ENCODE measurements around the gene CARMIL1.

CARMIL1 gene

DNA sequence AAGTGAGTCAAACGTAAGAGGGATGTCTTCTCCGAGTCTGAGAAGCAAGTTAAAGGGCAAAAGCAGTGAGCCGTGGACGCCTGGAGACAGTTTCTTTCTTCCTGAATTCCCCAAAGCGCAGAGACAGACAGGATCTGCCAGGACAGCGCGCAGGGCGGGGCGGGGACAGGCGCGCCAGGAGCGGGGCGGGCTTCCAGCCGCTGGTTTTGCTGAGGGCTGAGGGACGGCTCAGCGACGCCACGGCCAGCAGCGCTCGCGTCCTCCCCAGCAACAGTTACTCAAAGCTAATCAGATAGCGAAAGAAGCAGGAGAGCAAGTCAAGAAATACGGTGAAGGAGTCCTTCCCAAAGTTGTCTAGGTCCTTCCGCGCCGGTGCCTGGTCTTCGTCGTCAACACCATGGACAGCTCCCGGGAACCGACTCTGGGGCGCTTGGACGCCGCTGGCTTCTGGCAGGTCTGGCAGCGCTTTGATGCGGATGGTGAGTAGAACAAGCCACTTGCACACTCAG lies 372.9 kb downstream of the CARMIL1 start, which contains the start of gene SCGN:
Gene SCGN, plus strand, starts transcription at position 209 of the 509 bp plus-strand sequence. Its CDS starts 189 bp downstream, at position 398.
- no peaks in the 10 kb centered on the region for H3K36me3 Mint-ChIP-seq (ENCODE audit: low read depth)
- H3K27ac Mint-ChIP-seq = no peak within 1 kb of the TSS
- H3K4me1 Mint-ChIP-seq (ENCODE audit: low read depth) = no peaks in the 10 kb centered on the region
- peaks cover 63% of the 10 kb centered on the region for H3K27me3 Mint-ChIP-seq
- no peaks in the 10 kb centered on the region for H3K9me3 Mint-ChIP-seq
- no peak within 1 kb of the TSS for H3K4me3 Mint-ChIP-seq

DNA sequence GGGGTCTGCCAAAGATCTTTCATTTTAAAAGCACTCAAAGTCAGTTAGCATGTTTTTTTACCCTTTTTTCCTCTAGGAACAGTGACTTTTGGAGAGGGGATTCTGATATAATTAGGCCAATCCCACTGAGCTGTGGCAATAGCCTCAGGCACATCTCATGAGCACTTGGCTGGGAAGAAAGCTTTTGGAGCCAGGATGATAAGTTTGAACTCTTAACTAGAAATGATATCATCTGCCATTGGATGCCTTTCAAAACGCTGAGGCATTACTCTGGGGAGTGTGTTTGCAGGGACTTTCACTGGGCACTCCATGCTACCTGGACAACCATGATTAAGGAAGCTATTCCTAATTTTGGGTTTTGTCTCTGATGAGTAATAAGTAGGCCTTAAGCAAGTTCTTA lies 376.5 kb downstream of the CARMIL1 start:
- no peak overlapping the region for H3K4me3 Mint-ChIP-seq
- no peaks in the 10 kb centered on the region for H3K4me1 Mint-ChIP-seq (ENCODE audit: low read depth)
- peaks cover 58% of the 10 kb centered on the region for H3K27me3 Mint-ChIP-seq
- H3K27ac Mint-ChIP-seq = no peak overlapping the region
- no peaks in the 10 kb centered on the region for H3K36me3 Mint-ChIP-seq (ENCODE audit: low read depth)
- no peaks in the 10 kb centered on the region for H3K9me3 Mint-ChIP-seq

DNA sequence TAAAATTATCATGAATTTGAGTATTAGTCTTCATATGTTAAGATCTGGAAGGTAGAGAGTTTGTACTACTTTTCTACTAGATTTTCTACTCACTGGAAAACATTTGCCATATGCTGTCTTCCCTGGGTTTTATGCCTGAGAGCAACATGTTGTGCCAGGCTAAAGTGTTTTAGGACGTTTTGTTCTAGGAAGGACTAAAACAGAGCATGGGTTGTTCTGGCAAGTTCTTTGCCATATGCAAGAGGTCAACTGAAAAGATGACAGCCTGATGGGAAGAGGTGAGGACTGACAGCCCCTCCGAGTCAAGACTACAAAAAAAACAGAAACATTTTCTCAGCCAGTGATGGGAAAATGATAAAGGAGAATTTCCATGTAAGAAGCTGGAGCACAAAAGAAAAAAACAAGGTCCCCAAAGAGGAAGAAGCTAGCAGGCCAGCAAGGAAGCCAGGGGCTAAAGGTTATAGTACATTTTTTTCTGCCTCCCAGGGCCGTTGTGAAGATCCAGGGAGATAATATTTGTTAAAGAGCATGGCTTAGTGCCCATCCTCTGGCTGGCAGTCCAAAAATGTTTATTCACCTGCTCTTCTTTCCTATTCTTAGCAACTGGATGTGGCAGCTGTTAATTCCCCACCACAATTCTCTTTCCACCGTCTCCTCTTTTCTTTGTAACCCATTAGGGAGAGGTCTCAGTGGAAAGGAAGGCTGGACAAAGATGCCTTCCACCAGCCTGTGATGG lies 380.6 kb downstream of the CARMIL1 start:
- H3K36me3 Mint-ChIP-seq (ENCODE audit: low read depth) = no peaks in the 10 kb centered on the region
- H3K9me3 Mint-ChIP-seq = no peaks in the 10 kb centered on the region
- H3K4me1 Mint-ChIP-seq (ENCODE audit: low read depth) = no peaks in the 10 kb centered on the region
- peaks cover 56% of the 10 kb centered on the region for H3K27me3 Mint-ChIP-seq
- H3K4me3 Mint-ChIP-seq = no peak overlapping the region
- H3K27ac Mint-ChIP-seq = no peak overlapping the region

DNA sequence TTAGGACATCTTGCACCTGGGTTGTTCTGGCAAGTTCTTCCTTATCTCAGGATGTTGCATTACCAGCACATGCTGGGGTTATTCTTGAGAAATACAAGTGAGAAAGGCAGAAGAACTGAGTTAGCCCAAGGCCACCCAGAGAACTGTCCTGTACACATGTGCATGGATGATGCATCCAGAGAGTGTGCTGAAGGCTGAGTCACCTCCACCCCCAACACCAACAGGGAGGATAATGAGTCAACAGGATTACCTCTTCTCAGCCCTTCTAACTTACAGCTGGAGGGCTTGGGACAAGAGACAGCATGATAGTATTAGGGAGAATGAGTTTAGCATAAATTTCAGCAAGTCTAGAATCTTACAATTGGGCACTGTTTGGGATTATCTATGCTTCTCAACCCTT lies 381.3 kb downstream of the CARMIL1 start:
- Mint-ChIP-seq H3K9me3 (no peaks in the 10 kb centered on the region), H3K4me1 (ENCODE audit: low read depth) (no peaks in the 10 kb centered on the region), H3K4me3 (no peak overlapping the region), H3K27ac (no peak overlapping the region), H3K27me3 (peaks cover 53% of the 10 kb centered on the region), H3K36me3 (ENCODE audit: low read depth) (no peaks in the 10 kb centered on the region)

DNA sequence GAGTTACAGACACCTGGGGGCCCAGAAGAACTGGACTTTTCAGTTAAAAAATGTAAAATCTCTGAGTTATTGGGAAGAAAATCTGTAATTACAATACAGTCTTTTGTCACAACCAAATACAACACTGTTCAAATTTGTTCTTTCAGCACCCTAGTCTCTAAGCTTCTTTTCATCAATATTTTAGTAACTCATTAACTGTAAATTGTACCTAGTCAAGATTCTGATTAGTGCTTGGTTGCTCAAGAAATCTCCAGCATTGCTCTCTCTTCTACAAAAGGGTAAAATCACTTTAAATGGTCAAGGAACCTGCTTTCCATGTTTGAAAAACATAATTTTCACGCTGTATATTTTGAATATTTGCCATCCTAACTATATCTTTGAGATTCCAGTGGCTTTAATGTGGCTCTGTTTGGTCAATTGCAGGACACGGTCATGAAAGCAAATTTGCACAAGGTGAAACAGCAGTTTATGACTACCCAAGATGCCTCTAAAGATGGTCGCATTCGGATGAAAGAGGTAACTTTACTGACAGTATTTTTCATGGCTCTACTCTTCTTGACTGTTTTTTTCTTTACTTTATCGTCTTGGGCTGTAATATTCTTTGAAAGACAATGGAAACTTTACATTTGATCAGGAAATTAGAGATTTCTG lies 382.1 kb downstream of the CARMIL1 start:
- H3K36me3 Mint-ChIP-seq (ENCODE audit: low read depth) = no peaks in the 10 kb centered on the region
- no peak overlapping the region for H3K27ac Mint-ChIP-seq
- no peaks in the 10 kb centered on the region for H3K4me1 Mint-ChIP-seq (ENCODE audit: low read depth)
- no peaks in the 10 kb centered on the region for H3K9me3 Mint-ChIP-seq
- no peak overlapping the region for H3K4me3 Mint-ChIP-seq
- peaks cover 49% of the 10 kb centered on the region for H3K27me3 Mint-ChIP-seq

DNA sequence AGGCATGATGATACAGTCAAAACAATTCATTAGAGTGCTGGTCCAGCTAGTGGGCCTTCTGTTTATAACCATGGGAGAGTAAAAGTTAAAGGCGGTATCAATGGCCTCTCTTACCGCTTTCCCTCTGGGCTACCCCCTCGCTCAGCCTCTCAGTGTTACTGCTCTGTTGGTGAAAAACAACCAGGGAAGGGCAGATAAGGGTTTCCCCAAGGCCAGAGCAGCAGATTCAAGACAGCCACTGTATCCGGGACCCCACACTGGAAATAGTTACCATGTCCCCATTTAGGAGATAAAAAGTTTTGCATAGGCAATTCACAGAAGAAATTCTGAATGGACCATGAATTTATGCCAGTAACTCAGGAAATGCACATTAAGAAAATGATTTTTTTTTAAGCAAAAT lies 386.3 kb downstream of the CARMIL1 start:
- Mint-ChIP-seq H3K36me3 (ENCODE audit: low read depth) (no peaks in the 10 kb centered on the region), H3K4me1 (ENCODE audit: low read depth) (no peaks in the 10 kb centered on the region), H3K4me3 (no peak overlapping the region), H3K27ac (no peak overlapping the region), H3K9me3 (no peaks in the 10 kb centered on the region), H3K27me3 (peaks cover 44% of the 10 kb centered on the region)

DNA sequence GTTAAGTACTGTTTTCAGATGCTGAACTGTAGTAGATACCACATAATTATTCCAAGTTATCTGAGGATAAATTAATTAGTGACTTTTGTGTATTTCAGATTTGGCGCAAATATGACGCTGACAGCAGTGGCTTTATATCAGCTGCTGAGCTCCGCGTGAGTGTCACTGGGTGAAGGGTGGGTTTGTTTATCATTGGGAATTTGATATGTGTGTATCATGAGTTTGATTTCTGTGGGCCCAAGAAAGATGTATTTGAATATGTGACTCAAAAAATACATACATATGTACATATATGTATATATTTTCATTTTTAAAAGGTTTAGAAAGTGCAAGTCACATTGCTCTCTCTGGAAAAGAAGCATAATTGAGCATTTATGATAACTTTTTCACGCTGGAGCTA lies 390.2 kb downstream of the CARMIL1 start:
- Mint-ChIP-seq H3K4me3 (no peak overlapping the region), H3K27me3 (peaks cover 28% of the 10 kb centered on the region), H3K4me1 (ENCODE audit: low read depth) (no peaks in the 10 kb centered on the region), H3K9me3 (no peaks in the 10 kb centered on the region), H3K27ac (no peak overlapping the region), H3K36me3 (ENCODE audit: low read depth) (no peaks in the 10 kb centered on the region)

Data from stimulated activated naive CD8-positive, alpha-beta T cell treated with anti-CD3 and anti-CD28 coated beads, Interleukin-15, Interleukin-2, amounts not matched to agents 100 ng/mL and 50 ng/mL, for 24 hours (primary cell).